HuH-7.5 (cell line): ENCODE data around the gene CD79A.
A peak's percentile ranks its signal among the peaks of the same experiment; 100 is the strongest.

Source experiments
- DNase-seq: peaks from one replicate; pipeline ENCODE4 v3.0.0; 2011; ENCODE audit warnings: low spot score

CD79A gene

DNA sequence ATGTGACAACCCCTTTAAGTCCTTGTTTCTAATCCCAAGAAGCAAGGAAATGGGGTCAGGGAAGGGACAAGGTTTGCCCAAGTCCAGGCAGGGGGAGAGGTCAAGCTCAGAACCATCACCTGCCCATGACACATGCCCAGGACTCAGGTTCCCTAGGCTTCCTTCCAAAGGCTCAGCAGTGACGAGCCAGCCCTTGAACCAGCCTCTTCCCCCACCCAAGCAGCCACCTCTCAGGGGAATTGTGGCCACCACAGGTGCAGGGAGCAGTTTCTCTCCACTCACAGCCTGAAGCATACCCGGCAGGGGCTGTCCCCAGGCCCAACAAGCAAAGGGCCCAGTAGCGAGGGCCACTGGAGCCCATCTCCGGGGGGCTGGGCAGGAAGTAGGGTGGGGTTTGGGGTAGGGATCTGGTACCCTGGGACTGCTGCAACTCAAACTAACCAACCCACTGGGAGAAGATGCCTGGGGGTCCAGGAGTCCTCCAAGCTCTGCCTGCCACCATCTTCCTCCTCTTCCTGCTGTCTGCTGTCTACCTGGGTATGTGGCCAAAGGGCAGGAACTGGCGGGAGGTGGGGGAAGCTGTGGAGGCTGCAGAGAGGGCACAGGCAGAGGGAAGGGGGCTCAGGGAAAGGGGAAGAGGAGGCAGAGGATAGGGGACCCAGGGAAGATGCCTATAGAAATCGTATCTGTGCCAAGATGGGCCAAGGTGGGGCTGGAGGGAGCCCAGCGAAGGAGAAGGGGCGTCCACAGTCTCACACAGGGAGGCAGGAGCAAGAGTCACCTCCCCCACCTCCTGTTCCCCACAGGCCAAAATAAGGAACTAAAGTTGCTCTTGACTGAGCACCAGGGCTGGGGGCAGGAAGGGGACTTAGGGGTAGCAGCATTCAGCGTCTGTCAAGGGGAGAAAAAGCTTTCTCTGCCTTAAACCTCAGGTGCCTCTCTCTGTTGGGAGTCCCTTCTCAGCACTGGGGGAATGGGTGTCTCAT, at the start of gene CD79A:
CD79A (plus strand) TSS at position 433 of the 986 bp plus-strand sequence; CDS start at position 459, 26 bp downstream.
- DNase-seq = no peak

- DNase-seq = no peak
These were observed 38.9 kb upstream of the CD79A start for GRCh38 chr19:41837981-41838708.

DNA sequence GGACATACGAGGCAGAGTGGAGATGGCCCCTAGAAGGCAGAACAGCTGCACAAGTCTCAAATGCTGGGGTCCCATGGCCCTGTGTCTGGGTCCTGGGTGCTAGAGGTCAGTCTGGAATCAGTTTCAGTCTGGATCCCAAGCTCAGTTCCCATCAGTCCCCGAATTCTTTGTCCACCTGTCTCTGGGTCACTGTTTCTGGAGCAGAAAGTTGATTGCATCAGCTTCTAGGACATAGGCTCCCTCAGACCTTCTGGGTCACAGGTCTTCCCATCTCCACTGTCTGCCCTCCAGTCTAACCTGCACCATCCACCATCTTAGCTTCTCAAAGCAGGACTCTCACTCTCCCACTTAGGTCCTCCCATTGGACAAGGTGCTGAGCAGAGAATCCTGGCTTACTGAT, 37.9 kb upstream of the CD79A start:
- DNase-seq = no peak

- DNase-seq = no peak
These were observed 33.7 kb upstream of the CD79A start for GRCh38 chr19:41843371-41843770.

DNA sequence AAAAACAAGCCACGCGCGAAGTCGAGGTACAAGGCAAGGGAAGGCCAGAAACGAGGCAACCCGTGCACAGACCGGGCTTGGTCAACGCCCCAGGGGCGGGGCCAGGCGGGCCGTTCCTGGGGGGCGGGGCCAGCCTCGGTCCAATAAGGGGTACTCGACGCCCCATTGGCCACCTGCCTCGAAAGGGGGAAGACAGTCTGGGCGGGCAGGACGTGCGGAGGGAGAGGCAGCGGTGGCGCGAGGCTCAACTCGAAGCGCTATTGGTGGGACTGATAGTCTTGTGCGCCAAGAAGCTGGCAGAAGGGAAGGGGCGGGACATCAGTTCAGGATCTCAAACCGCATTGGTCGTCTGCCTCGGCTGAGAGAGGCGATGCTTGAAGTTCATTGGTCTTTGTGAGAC, 32.5 kb upstream of the CD79A start, which contains the start of gene LYPD4:
LYPD4 (minus strand) TSS at position 83 of the 400 bp plus-strand sequence. CDS start 5,398 bp downstream, outside the sequence.
- no peak for DNase-seq

DNA sequence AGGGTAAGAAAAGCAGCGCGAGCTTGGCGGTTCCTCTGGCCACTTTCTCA, 32.3 kb upstream of the CD79A start, which contains the start of gene DMRTC2:
DMRTC2 (plus strand) TSS at position 42 of the 50 bp plus-strand sequence. CDS start 2,387 bp downstream, outside the sequence.
- DNase-seq = no peak

- no peak for DNase-seq
These were observed 32.0 kb upstream of the CD79A start for GRCh38 chr19:41845051-41845590.

DNA sequence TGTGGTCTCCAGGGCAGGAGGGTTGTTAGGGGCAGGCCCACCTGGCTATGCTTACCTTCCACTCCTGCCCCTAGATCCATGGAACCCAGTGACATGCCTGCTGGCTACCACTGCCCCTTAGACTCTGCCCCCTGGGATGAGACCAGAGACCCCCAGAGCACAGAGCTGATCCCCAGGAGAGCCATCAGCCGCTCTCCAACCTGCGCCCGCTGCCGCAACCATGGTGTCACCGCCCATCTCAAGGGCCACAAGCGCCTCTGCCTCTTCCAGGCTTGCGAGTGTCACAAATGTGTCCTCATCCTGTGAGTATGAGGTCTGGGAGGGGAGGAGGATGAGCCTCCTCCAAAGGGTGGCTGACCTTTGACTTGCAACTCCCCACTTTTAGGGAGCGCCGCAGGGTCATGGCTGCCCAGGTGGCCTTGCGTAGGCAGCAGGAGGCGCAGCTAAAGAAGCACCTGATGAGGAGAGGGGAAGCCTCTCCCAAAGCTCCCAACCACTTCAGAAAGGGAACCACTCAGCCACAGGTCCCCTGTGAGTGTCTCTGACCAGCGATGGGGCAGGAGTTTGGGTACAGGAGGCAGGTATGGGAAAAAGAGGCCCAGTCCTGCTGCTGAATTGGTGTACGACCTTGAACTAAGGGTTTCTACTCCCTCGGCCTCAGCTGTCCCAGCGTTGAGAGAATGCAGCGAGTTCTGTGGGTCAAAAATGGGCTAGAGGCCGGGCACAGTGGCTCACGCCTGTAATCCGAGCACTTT, 29.6 kb upstream of the CD79A start:
- no peak for DNase-seq

DNA sequence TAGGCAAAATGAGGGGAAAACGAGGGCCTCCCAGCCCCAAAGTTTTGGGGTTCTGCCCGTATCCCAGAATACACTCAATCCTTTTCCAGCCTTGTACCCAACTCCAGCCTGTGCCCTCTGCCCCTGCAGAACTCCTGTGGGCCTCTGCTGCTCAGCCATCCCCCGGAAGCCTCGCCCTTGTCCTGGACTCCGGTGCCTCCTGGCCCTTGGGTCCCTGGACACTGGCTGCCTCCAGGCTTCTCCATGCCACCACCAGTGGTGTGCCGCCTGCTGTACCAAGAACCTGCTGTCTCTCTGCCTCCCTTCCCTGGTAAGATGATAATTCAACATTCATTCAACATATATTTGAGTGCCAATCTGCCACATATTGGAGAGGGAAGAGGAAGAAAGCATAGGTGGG, 28.4 kb upstream of the CD79A start:
- no peak for DNase-seq

GRCh38 chr19:41849067-41849466, 28.0 kb upstream of the CD79A start:
- DNase-seq = no peak

GRCh38 chr19:41850381-41850780, 26.7 kb upstream of the CD79A start:
- DNase-seq = no peak

GRCh38 chr19:41851456-41851855, 25.6 kb upstream of the CD79A start:
- DNase-seq = no peak

GRCh38 chr19:41853344-41853743, 23.7 kb upstream of the CD79A start:
- no peak for DNase-seq

DNA sequence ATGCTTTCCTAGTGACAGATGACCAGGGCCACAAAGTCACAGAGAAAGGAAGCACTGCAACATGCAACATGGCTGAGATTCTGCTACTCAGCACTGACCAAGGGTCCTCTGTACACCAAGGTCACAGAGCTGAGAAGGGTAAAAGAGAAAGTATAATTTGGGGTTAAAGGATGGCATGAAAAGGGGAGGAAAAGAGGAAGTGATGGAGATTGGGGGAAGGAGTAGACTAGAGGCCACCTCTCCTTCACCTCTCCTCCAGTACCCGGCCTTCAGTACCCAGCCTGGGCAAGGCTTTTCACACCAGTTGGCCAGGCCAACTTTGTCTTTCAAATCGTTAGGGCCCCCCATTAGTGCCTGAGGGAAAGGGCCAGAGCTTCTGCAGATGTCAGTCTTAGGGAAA, 23.3 kb upstream of the CD79A start:
- no peak for DNase-seq

GRCh38 chr19:41859213-41859617, 17.9 kb upstream of the CD79A start:
- DNase-seq = no peak

GRCh38 chr19:41859618-41860418, 17.3 kb upstream of the CD79A start, which contains the start of gene RPS19:
RPS19 (plus strand) TSS chr19:41860255; CDS start chr19:41860775, 520 bp downstream.
- DNase-seq = peak; percentile 95

GRCh38 chr19:41860419-41861115, 16.5 kb upstream of the CD79A start:
- DNase-seq = no peak

DNA sequence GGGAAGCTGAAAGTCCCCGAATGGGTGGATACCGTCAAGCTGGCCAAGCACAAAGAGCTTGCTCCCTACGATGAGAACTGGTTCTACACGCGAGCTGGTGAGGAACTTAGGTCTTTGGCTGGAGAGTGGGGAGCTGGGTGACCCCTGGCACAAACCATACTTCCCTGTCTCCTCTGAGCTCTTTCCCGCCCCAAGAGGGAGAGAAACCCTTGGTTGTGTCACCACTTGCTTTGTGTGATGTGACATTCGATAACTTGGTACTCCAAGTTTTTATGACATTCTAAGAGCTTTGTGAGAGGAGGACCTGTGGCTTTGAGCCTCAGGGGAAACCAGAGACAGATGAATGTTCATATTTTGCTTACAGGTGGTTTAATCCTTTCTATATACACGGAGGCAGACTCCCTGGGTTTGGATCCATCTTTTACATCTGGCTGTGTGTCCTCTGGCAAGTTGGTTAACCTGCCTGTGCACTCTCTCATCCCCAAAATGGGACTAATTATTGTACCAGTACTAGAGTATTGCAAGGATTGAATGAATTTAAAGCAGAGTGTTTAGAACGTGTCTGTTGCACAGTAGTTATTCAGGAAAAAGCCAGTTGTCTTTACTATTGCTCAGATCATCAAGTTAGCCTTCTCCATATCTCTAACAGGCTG, 15.8 kb upstream of the CD79A start:
- no peak for DNase-seq

DNA sequence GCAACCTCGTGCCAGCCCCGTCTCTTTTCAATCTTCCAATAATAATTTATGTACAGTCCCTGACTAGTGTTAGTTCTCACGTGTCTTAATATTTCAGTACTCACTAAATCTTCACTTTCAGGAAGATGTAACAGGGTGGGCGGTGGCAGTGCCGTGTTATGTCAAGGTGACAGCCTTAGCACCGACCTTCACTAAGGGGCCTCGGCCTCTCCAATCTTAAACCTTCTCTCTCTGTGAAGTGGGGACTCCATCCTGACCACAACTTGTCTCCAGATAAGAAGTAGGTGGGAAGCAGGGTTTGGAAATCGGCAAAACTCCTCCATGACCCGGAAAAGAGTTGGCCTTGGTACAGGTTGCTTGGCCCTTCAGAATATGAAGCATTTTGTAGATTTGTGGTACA, 15.2 kb upstream of the CD79A start:
- DNase-seq = no peak

GRCh38 chr19:41862445-41862986, 14.6 kb upstream of the CD79A start:
- DNase-seq = no peak
